Naive thymus-derived CD4-positive, alpha-beta T cell (primary cell): ENCODE measurements around the gene CNNM3. TPM values are rescaled to one million over a fixed set of nuclear protein-coding genes. Genes with fewer than 3 reads are reported as not detected.

Source experiments
- ATAC-seq: fragments of 150-1000 bp; cut with Tn5 transposase; 2 replicates; pipeline ENCODE4 v1.10.0; 2021; ENCODE audit warnings: mild to moderate bottlenecking, moderate library complexity
- CTCF ChIA-PET: fragments of 350-600 bp; sonication (Branson Sonifier 250); formaldehyde crosslinking; loops from one replicate; lab custom pipeline; 2021; ENCODE audit warnings: antibody characterized with exemption; lab: Charles Lee
- POLR2A ChIA-PET: fragments of 350-600 bp; sonication (Branson Sonifier 250); formaldehyde crosslinking; loops from one replicate; lab custom pipeline; 2021; ENCODE audit warnings: antibody characterized with exemption, inconsistent platforms; lab: Charles Lee
- DNase-seq, 9 donors: peaks; one replicate each; pipeline versions ENCODE4 v3.0.0 to v3.0.0-alpha.2; 2020 to 2022; ENCODE audit warnings: mixed read lengths in 1 of 9
- H3K27ac ChIP-seq: one replicate; pipeline ENCODE4 v1.7.0; 2013; ENCODE audit warnings: mild to moderate bottlenecking, low read depth, low read length, moderate library complexity
- H3K27me3 ChIP-seq, 2 donors: one replicate each; pipeline ENCODE4 v1.7.0; 2013; ENCODE audit warnings: low read length in 2 of 2, mild to moderate bottlenecking in 2 of 2, moderate library complexity in 2 of 2; ENCODE audit not compliant: control insufficient read depth in 2 of 2, insufficient read depth in 2 of 2
- H3K36me3 ChIP-seq, 3 experiments: 1 replicate in 2 of 3; 2 replicates in 1 of 3; pipeline ENCODE4 v1.7.0; 2013; ENCODE audit warnings: low read length in 3 of 3, mild to moderate bottlenecking in 3 of 3, moderate library complexity in 1 of 3; ENCODE audit not compliant: insufficient read depth in 3 of 3, control insufficient read depth in 2 of 3
- H3K4me1 ChIP-seq, 2 donors: one replicate each; pipeline ENCODE4 v1.7.0; 2013; ENCODE audit warnings: low read length in 2 of 2, mild to moderate bottlenecking in 2 of 2, moderate library complexity in 1 of 2; ENCODE audit not compliant: control insufficient read depth in 2 of 2, insufficient read depth in 2 of 2
- H3K4me3 ChIP-seq: 2 replicates; pipeline ENCODE4 v1.7.0; 2013; ENCODE audit warnings: mild to moderate bottlenecking, low read length
- H3K9me3 ChIP-seq, 3 experiments: 1 replicate in 2 of 3; 2 replicates in 1 of 3; pipeline ENCODE4 v1.7.0; 2013; ENCODE audit warnings: low read length in 3 of 3; ENCODE audit not compliant: control insufficient read depth in 2 of 3
- H3K27ac Mint-ChIP-seq, 9 donors: one replicate each; pipeline ENCODE4 v1.8.0; 2020 to 2022; ENCODE audit warnings: mixed read lengths in 9 of 9, mild to moderate bottlenecking in 8 of 9, moderate library complexity in 5 of 9, inconsistent platforms in 2 of 9
- H3K27me3 Mint-ChIP-seq, 5 donors: one replicate each; pipeline ENCODE4 v1.8.0; 2021 to 2022; ENCODE audit warnings: mixed read lengths in 5 of 5, mild to moderate bottlenecking in 1 of 5
- H3K36me3 Mint-ChIP-seq, 5 donors: one replicate each; pipeline ENCODE4 v1.8.0; 2020 to 2022; ENCODE audit warnings: mixed read lengths in 5 of 5, mild to moderate bottlenecking in 3 of 5, inconsistent platforms in 1 of 5
- H3K4me1 Mint-ChIP-seq, 7 donors: one replicate each; pipeline ENCODE4 v1.8.0; 2020 to 2022; ENCODE audit warnings: mixed read lengths in 7 of 7, mild to moderate bottlenecking in 3 of 7, inconsistent platforms in 1 of 7
- H3K4me3 Mint-ChIP-seq, 10 donors: one replicate each; pipeline ENCODE4 v1.8.0; 2020 to 2022; ENCODE audit warnings: mild to moderate bottlenecking in 10 of 10, mixed read lengths in 10 of 10, moderate library complexity in 6 of 10, inconsistent platforms in 2 of 10
- H3K9me3 Mint-ChIP-seq, 11 donors: one replicate each; pipeline ENCODE4 v1.8.0; 2020 to 2022; ENCODE audit warnings: mixed read lengths in 11 of 11, mild to moderate bottlenecking in 4 of 11, inconsistent platforms in 1 of 11, moderate library complexity in 1 of 11
- intact Hi-C, 2 donors: fragments of 100-400 bp; cut with micrococcal nuclease; formaldehyde crosslinking; loops; one replicate each; pipeline ENCODE4 v1.15.1; 2023
- polyA plus RNA-seq, 2 donors: library from polyadenylated mRNA; unstranded; fragments of 300-500 nt; fragmentation: Illumina TruSeq; gene quantifications; one replicate each; pipeline ENCODE4 v1.2.3, GENCODE V29; 2021
- total RNA-seq, 6 experiments: library from RNA in 5 of 6; stranded (reverse) in 5 of 6; gene quantifications; 1 replicate in 5 of 6; 2 replicates in 1 of 6; pipeline ENCODE4 v1.2.3 and lab custom pipeline; 2021 to 2026

Gene CNNM3
- total and polyA plus RNA-seq, 7 experiments from 2014 or later: 4.0 to 51.5 (median 37.7) TPM

- Mint-ChIP-seq H3K36me3 (peaks cover 0 to 6% (median 4%) of the 10 kb centered on the region in 5 donors), H3K27ac (peak overlapping the region in 1 of 9 donors; percentile 64), H3K4me3 (no peak overlapping the region), H3K27me3 (no peaks in the 10 kb centered on the region), H3K4me1 (peaks cover 11 to 36% (median 35%) of the 10 kb centered on the region in 7 donors), H3K9me3 (peaks cover 0 to 3% (median 0%) of the 10 kb centered on the region in 11 donors)
- CTCF ChIA-PET: interaction anchor here (0.6 to 1.5 kb wide), 4 partner anchors 11 to 258 kb away, joined by 3 to 7 read pairs (median 4); no protein-coding TSS in a partner anchor
- no peaks in the 10 kb centered on the region for H3K9me3 ChIP-seq
- no peaks in the 10 kb centered on the region for H3K27me3 ChIP-seq
- no peak overlapping the region for H3K4me3 ChIP-seq
- POLR2A ChIA-PET: interaction anchor here (0.6 to 1.2 kb wide), 3 partner anchors 11 to 228 kb away, joined by 3 to 4 read pairs (median 4); no protein-coding TSS in a partner anchor
- intact Hi-C loops: no loop called here
- no peak for ATAC-seq
- H3K27ac ChIP-seq: no peak overlapping the region
- H3K36me3 ChIP-seq: peaks cover 0 to 7% (median 0%) of the 10 kb centered on the region in 3 experiments
- H3K4me1 ChIP-seq: peaks cover 17% of the 10 kb centered on the region in 2 donors
- no peak for DNase-seq
These were observed 2.4 kb upstream of the CNNM3 start for GRCh38 chr2:96813656-96814055.

DNA sequence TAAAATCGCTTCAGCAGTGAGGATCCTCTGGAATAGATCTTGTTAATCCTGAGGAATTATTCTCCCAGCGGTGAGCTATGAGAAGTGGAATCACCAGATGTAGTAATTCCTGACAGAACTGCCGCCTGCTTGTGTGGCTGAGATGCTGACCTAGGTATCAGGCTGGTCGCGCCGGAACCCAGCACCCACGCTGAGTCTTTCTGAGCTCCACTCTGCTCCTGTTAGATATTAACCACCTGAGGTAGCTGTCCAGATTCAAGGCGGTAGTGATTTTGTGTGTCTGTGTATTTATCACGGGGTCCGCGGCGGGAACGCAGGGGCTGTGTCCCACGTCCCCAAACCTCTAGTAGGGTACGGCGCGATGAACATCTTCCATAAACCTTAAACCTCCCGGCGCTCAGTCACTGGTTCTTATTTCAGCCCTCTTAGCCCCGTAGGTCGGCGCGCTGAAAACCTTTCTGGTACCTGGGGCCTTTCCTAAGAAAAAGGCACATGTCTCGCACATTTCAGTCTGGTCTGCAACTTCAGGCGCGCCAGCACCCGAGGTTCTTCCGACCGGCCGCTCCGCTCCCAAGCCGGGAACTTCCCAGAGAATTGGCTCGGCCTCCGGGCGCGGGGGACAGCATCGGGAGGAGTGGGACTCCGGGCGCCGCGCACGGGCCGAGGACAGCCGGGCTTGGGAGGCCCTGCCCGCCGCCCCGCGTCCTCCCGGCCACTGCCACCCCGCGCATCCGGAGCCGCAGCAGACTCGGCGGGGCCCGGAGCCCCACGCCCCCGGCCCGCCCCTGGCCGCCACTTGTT, 542 bp upstream of the CNNM3 start:
- H3K4me1 Mint-ChIP-seq: peaks cover 29 to 55% (median 52%) of the 10 kb centered on the region in 7 donors
- no peaks in the 10 kb centered on the region for H3K27me3 Mint-ChIP-seq
- Histone ChIP-seq H3K27me3 (no peaks in the 10 kb centered on the region), H3K9me3 (no peaks in the 10 kb centered on the region), H3K27ac (peak overlapping the region; percentile 79), H3K36me3 (peaks cover 0 to 9% (median 0%) of the 10 kb centered on the region in 3 experiments), H3K4me3 (peak overlapping the region; percentile 49), H3K4me1 (peaks cover 35 to 36% of the 10 kb centered on the region in 2 donors)
- POLR2A ChIA-PET: interaction anchor here (0.6 to 7.0 kb wide), 11 partner anchors 10 to 147 kb away, joined by 3 to 48 read pairs (median 7); partner anchors contain the start of gene ANKRD39
- peaks cover 0 to 3% (median 0%) of the 10 kb centered on the region in 11 donors for H3K9me3 Mint-ChIP-seq
- intact Hi-C loops: loop anchor here (1.0 to 5.0 kb wide), 20 partner anchors 9 to 668 kb away; partner anchors contain the start of genes ANKRD39 (in 2 of the 2), CNNM4 (in 2 of the 2), KANSL3 (in 2 of the 2) and LMAN2L (in 2 of the 2)
- ATAC-seq (peak; percentile 0), DNase-seq (peak in 1 of 9 donors; percentile 40)
- CTCF ChIA-PET: interaction anchor here (0.5 to 2.8 kb wide), 6 partner anchors 15 to 924 kb away, joined by 3 to 13 read pairs (median 3); partner anchors contain the start of gene ANKRD39
- peaks cover 0 to 14% (median 4%) of the 10 kb centered on the region in 5 donors for H3K36me3 Mint-ChIP-seq
- peak overlapping the region; percentile 75 to 96 (median 86) for H3K27ac Mint-ChIP-seq
- H3K4me3 Mint-ChIP-seq: peak overlapping the region; percentile 86 to 96 (median 92)

DNA sequence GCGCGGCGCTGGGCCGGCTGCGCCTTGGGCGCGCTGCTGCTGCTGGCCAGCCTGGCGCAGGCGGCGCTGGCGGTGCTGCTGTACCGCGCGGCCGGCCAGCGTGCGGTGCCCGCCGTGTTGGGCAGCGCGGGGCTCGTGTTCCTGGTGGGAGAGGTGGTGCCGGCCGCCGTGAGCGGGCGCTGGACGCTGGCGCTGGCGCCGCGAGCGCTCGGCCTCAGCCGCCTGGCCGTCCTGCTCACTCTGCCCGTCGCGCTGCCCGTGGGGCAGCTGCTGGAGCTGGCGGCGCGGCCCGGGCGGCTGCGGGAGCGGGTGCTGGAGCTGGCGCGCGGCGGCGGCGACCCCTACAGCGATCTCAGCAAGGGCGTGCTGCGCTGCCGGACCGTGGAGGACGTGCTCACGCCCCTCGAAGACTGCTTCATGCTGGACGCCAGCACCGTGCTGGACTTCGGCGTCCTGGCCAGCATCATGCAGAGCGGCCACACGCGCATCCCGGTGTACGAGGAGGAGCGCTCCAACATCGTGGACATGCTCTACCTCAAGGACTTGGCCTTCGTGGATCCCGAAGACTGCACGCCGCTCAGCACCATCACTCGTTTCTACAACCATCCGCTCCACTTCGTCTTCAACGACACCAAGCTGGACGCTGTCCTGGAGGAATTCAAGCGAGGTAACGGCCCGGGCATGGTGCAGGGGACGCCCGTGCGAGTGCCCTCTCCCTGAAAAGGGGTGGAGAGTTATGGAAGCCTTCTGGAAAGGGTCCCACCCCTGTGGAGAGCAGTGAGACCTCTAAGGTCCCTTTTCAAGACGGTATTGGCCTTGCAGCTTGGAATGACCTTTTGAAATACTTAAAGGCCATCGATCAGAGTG, 1.0 kb downstream of the CNNM3 start:
- Histone ChIP-seq H3K36me3 (peaks cover 0 to 11% (median 0%) of the 10 kb centered on the region in 3 experiments), H3K9me3 (no peaks in the 10 kb centered on the region), H3K27ac (peak overlapping the region; percentile 51), H3K4me1 (peaks cover 37 to 46% of the 10 kb centered on the region in 2 donors), H3K4me3 (peak overlapping the region; percentile 74), H3K27me3 (no peaks in the 10 kb centered on the region)
- Mint-ChIP-seq H3K4me1 (peaks cover 39 to 69% (median 63%) of the 10 kb centered on the region in 7 donors), H3K27ac (peak overlapping the region in 8 of 9 donors; percentile 23 to 81 (median 64)), H3K36me3 (peaks cover 0 to 12% (median 4%) of the 10 kb centered on the region in 5 donors), H3K9me3 (peaks cover 0 to 2% (median 0%) of the 10 kb centered on the region in 11 donors), H3K27me3 (no peaks in the 10 kb centered on the region), H3K4me3 (peak overlapping the region; percentile 76 to 90 (median 86))
- ChIA-PET POLR2A (interaction anchor here (0.7 to 7.0 kb wide), 17 partner anchors 11 to 295 kb away, joined by 3 to 48 read pairs (median 5); partner anchors contain the start of gene ANKRD39), CTCF (interaction anchor here (0.8 to 2.8 kb wide), 8 partner anchors 14 to 295 kb away, joined by 3 to 13 read pairs (median 4); partner anchors contain the start of genes ANKRD36 and ANKRD39)
- intact Hi-C loops: loop anchor here (1.0 to 5.0 kb wide), 20 partner anchors 11 to 670 kb away; partner anchors contain the start of genes ANKRD39 (in 2 of the 2), CNNM4 (in 2 of the 2), KANSL3 (in 2 of the 2) and LMAN2L (in 2 of the 2)
- ATAC-seq (no peak), DNase-seq (no peak)

DNA sequence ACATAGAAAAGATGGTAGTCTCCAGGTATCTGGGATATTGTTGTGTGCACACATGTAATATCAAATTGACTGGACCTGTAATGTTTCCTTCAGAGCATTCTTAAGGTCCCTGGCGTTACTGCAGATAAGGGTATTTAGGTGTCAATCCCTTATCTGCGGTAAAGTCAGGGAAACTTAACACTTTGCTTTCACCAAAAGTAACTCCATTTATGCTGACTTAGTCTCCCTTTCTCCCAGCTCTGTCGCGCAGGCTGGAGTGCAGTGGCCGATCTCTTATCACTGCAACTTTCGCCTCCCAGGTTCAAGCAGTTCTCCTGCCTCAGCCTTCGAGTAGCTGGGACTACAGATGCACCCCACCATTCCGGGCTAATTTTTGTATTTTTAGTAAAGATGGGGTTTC, 1.8 kb downstream of the CNNM3 start:
- ChIA-PET CTCF (interaction anchor here (0.8 to 2.8 kb wide), 2 partner anchors 40 to 145 kb away, joined by 3 to 13 read pairs; partner anchors contain the start of gene ANKRD39), POLR2A (interaction anchor here (0.7 to 7.0 kb wide), 11 partner anchors 12 to 294 kb away, joined by 3 to 48 read pairs (median 3); partner anchors contain the start of gene ANKRD39)
- peak overlapping the region; percentile 74 for H3K4me3 ChIP-seq
- H3K27me3 Mint-ChIP-seq: no peaks in the 10 kb centered on the region
- H3K4me1 Mint-ChIP-seq: peaks cover 42 to 70% (median 59%) of the 10 kb centered on the region in 7 donors
- peaks cover 37 to 46% of the 10 kb centered on the region in 2 donors for H3K4me1 ChIP-seq
- no peak overlapping the region for H3K27ac ChIP-seq
- intact Hi-C loops: loop anchor here (2.0 to 5.0 kb wide), 7 partner anchors 21 to 671 kb away; partner anchors contain the start of genes ARID5A (in 1 of the 2), CIAO1 (in 1 of the 2), CNNM4 (in 1 of the 2) and DUSP2 (in 1 of the 2)
- H3K9me3 ChIP-seq: no peaks in the 10 kb centered on the region
- peak overlapping the region; percentile 76 to 90 (median 86) for H3K4me3 Mint-ChIP-seq
- H3K27ac Mint-ChIP-seq: peak overlapping the region in 8 of 9 donors; percentile 57 to 81 (median 65)
- peaks cover 0 to 12% (median 4%) of the 10 kb centered on the region in 5 donors for H3K36me3 Mint-ChIP-seq
- peaks cover 0 to 20% (median 0%) of the 10 kb centered on the region in 3 experiments for H3K36me3 ChIP-seq
- DNase-seq (no peak), ATAC-seq (no peak)
- H3K27me3 ChIP-seq: no peaks in the 10 kb centered on the region
- no peaks in the 10 kb centered on the region for H3K9me3 Mint-ChIP-seq

GRCh38 chr2:96819128-96819875, 3.2 kb downstream of the CNNM3 start:
- intact Hi-C loops: loop anchor here (5.0 kb wide), 6 partner anchors 57 to 672 kb away; partner anchors contain the start of genes ARID5A (in 1 of the 2), CIAO1 (in 1 of the 2), CNNM4 (in 1 of the 2) and DUSP2 (in 1 of the 2)
- peak overlapping the region in 5 of 9 donors; percentile 17 to 77 (median 48) for H3K27ac Mint-ChIP-seq

More at GRCh38 chr2:96819128-96819875, 3.2 kb downstream of the CNNM3 start:
- peaks cover 0 to 33% (median 0%) of the 10 kb centered on the region in 3 experiments for H3K36me3 ChIP-seq
- ChIA-PET CTCF (interaction anchor here (0.6 kb wide), 1 partner anchor 26 kb away, joined by 5 read pairs; no protein-coding TSS in a partner anchor), POLR2A (interaction anchor here (0.6 to 7.0 kb wide), 3 partner anchors 18 to 287 kb away, joined by 3 to 48 read pairs (median 3); no protein-coding TSS in a partner anchor)
- DNase-seq (no peak), ATAC-seq (no peak)
- Mint-ChIP-seq H3K4me3 (peak overlapping the region; percentile 76 to 90 (median 86)), H3K27me3 (no peaks in the 10 kb centered on the region), H3K9me3 (no peaks in the 10 kb centered on the region), H3K36me3 (peaks cover 0 to 14% (median 4%) of the 10 kb centered on the region in 5 donors), H3K4me1 (peaks cover 41 to 71% (median 60%) of the 10 kb centered on the region in 7 donors)
- no peaks in the 10 kb centered on the region for H3K9me3 ChIP-seq
- H3K27me3 ChIP-seq: no peaks in the 10 kb centered on the region
- peaks cover 37 to 46% of the 10 kb centered on the region in 2 donors for H3K4me1 ChIP-seq
- no peak overlapping the region for H3K4me3 ChIP-seq
- H3K27ac ChIP-seq: no peak overlapping the region
